Stimulated activated CD4-positive, alpha-beta T cell treated with anti-CD3 and anti-CD28 coated beads, Interleukin-15, amount 100 ng/mL, for 24 hours (primary cell): ENCODE data around the gene CNTLN.
"Not testable (repeated sequence)": the region's sequence is repeated elsewhere in the genome, so short reads cannot be mapped to it uniquely, and the experiment has no call there.

ENCODE experiments used
- DNase-seq: peaks from one replicate; pipeline ENCODE4 v3.0.0-alpha.2; 2020

The CNTLN gene

GRCh38 chr9:17134396-17135294, at the start of gene CNTLN:
TSS of gene CNTLN (plus strand) at chr9:17135040. CDS start at chr9:17135066, 26 bp downstream.
- DNase-seq = peak; percentile 82

- DNase-seq = no peak
Observed at GRCh38 chr9:17088566-17088965, 46.3 kb upstream of the CNTLN start.

- DNase-seq = no peak
Observed at GRCh38 chr9:17090041-17090440, 44.8 kb upstream of the CNTLN start.

GRCh38 chr9:17116400-17116837, 18.4 kb upstream of the CNTLN start:
- no peak for DNase-seq

GRCh38 chr9:17117372-17117771, 17.5 kb upstream of the CNTLN start:
- DNase-seq = no peak

GRCh38 chr9:17120203-17120602, 14.6 kb upstream of the CNTLN start:
- DNase-seq = no peak

GRCh38 chr9:17121264-17121663, 13.6 kb upstream of the CNTLN start:
- no peak for DNase-seq

GRCh38 chr9:17130291-17130690, 4.5 kb upstream of the CNTLN start:
- no peak for DNase-seq

- DNase-seq = no peak
Observed at GRCh38 chr9:17130725-17131124, 4.1 kb upstream of the CNTLN start.

GRCh38 chr9:17131494-17131893, 3.3 kb upstream of the CNTLN start:
- no peak for DNase-seq

- peak; percentile 40 for DNase-seq
Observed at GRCh38 chr9:17135295-17136160, 688 bp downstream of the CNTLN start.

GRCh38 chr9:17137566-17137965, 2.7 kb downstream of the CNTLN start:
- no peak for DNase-seq

GRCh38 chr9:17138503-17138902, 3.7 kb downstream of the CNTLN start:
- DNase-seq = no peak

GRCh38 chr9:17140418-17140817, 5.6 kb downstream of the CNTLN start:
- DNase-seq = no peak

GRCh38 chr9:17148324-17148723, 13.5 kb downstream of the CNTLN start:
- DNase-seq = no peak

GRCh38 chr9:17159469-17159868, 24.6 kb downstream of the CNTLN start:
- DNase-seq = no peak

- DNase-seq = no peak
Observed at GRCh38 chr9:17160327-17160726, 25.5 kb downstream of the CNTLN start.

GRCh38 chr9:17165764-17166163, 30.9 kb downstream of the CNTLN start:
- no peak for DNase-seq

GRCh38 chr9:17166346-17166745, 31.5 kb downstream of the CNTLN start:
- no peak for DNase-seq

- no peak for DNase-seq
Observed at GRCh38 chr9:17171309-17172094, 36.7 kb downstream of the CNTLN start.

- not testable (repeated sequence) for DNase-seq
Observed at GRCh38 chr9:17177496-17177895, 42.7 kb downstream of the CNTLN start.

GRCh38 chr9:17185481-17186029, 50.7 kb downstream of the CNTLN start:
- no peak for DNase-seq

- DNase-seq = no peak
Observed at GRCh38 chr9:17191082-17191481, 56.2 kb downstream of the CNTLN start.
